Loucy (cell line): ENCODE results near the gene CTNND2.
"Not testable (repeated sequence)": the region's sequence is repeated elsewhere in the genome, so short reads cannot be mapped to it uniquely, and the experiment has no call there.

Source experiments
- CTCF ChIP-seq: fragments of 200-600 bp; sonication (generic); conservative IDR thresholded peaks from 2 replicates; pipeline ENCODE4 v1.5.1; 2014; ENCODE audit warnings: mild to moderate bottlenecking, antibody characterized with exemption, low read length
- EZH2phosphoT487 ChIP-seq: fragments of 200-600 bp; IDR thresholded peaks from 2 replicates; pipeline ENCODE4 v1.6.1; 2018; ENCODE audit warnings: antibody characterized with exemption, mild to moderate bottlenecking, moderate library complexity, borderline replicate concordance

DNA sequence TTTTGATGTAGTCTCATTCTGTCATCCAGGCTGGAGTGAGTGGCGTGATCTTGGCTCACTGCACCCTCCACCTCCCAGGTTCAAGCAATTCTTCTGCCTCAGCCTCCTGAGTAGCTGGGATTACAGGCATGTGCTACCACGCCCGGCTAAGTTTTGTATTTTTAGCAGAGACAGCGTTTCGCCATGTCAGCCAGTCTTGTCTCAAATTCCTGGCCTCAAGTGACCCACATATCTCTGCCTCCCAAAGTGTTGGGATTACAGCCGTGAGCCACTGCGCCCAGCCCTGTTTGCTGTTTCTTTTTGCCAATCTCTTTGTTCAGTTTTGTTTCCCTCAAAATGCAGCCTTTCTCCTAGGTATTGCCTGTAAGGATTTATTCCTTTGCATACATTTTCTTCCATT is 287.6 kb downstream of the CTNND2 start:
- not testable (repeated sequence) for TF ChIP-seq CTCF, EZH2phosphoT487
